ENCODE data around the gene TENT4A.
A peak's percentile ranks its signal among the peaks of the same experiment; 100 is the strongest.

Gene TENT4A

DNA sequence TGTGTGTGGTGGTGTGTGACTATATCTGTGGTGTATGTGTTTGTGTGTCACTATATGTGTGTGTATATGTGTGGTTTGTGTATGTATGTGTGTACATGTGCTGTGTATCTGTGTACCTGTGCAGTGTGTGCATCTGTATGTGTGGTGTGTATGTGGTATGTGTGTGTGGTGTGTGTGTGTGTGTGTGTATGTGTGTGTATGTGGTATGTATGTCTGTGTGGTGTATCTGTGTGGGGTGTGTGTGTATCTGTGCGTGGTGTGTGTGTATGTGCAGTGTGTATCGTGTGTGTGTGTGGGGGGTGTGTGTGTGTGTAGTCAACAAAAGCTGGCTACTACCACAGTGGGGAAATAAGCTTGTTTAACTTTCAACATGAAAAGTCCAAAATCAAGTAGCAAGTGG, 31.6 kb upstream of the TENT4A start:
- H2AFZ ChIP-seq (ENCODE audit: insufficient read depth, low read length, poor library complexity), result no peak overlapping the region
- no peak overlapping the region for H3K27ac ChIP-seq (ENCODE audit: low read depth, low read length)
- H3K79me1 ChIP-seq (ENCODE audit: low read length), result no peaks in the 10 kb centered on the region
- H3K4me2 ChIP-seq (ENCODE audit: low read length), result no peak overlapping the region
- H4K8ac ChIP-seq (ENCODE audit: low read depth, low read length), result no peak overlapping the region
- H3K79me2 ChIP-seq (ENCODE audit: control insufficient read depth, insufficient read depth, low read length, poor library complexity), result no peaks in the 10 kb centered on the region
- H3K9me3 ChIP-seq (ENCODE audit: insufficient read depth, low read depth, low read length), result peaks cover 4% of the 10 kb centered on the region
- H3K4ac ChIP-seq (ENCODE audit: low read depth, low read length), result no peak overlapping the region
- no peaks in the 10 kb centered on the region for H3K36me3 ChIP-seq (ENCODE audit: control insufficient read depth in 1 of 2, insufficient read depth in 2 of 2, low read length in 2 of 2)
- H3K4me3 ChIP-seq (ENCODE audit: low read depth, low read length), result peak overlapping the region; percentile 37
- H3K9ac ChIP-seq (ENCODE audit: low read length), result no peak overlapping the region
- no peak overlapping the region for H2BK120ac ChIP-seq (ENCODE audit: insufficient read depth, low read length, poor library complexity)
- peak overlapping the region; percentile 54 for H3K23ac ChIP-seq (ENCODE audit: low read length)
- H3K14ac ChIP-seq (ENCODE audit: low read length), result no peak overlapping the region
- H2BK5ac ChIP-seq (ENCODE audit: low read depth, low read length, poor library complexity), result no peak overlapping the region
- no peak overlapping the region for H2BK12ac ChIP-seq (ENCODE audit: low read length)
- H3K4me1 ChIP-seq (ENCODE audit: control insufficient read depth in 1 of 2, insufficient read depth in 2 of 2, low read length in 2 of 2), result no peaks in the 10 kb centered on the region
- DNase-seq, result no peak
- H3K27me3 ChIP-seq (ENCODE audit: insufficient read depth, low read length), result no peaks in the 10 kb centered on the region
- no peak overlapping the region for H4K12ac ChIP-seq (ENCODE audit: low read depth, low read length)
- H4K91ac ChIP-seq (ENCODE audit: low read depth, low read length), result no peak overlapping the region
- no CpG with 5 or more reads among the region's 2 CpGs for WGBS (ENCODE audit: extremely low coverage, insufficient coverage, insufficient read length)
- H2AK5ac ChIP-seq (ENCODE audit: low read length), result no peak overlapping the region
- H3K18ac ChIP-seq (ENCODE audit: low read length), result no peak overlapping the region

DNA sequence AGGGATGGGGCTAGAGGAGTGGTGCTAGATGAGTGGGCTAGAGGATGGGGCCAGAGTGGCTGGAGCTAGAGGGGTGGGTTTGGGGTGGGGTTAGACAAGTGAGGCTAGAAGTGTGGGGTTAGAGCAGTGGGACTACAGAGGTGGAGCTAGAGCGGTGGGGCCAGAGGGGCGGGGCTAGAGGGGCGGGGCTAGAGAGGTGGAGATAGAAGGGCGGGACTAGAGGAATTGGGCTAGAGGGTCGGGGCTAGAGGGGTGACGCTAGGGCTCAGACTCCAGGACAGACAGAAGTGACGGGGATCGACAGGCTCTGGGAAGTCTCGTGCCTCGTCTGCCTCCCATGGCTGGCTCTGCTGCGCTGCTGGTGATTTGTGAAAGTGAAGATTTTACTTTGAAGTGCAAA, 31.0 kb upstream of the TENT4A start:
- Histone ChIP-seq H2BK120ac (ENCODE audit: insufficient read depth, low read length, poor library complexity) (no peak overlapping the region), H3K23ac (ENCODE audit: low read length) (no peak overlapping the region), H2BK5ac (ENCODE audit: low read depth, low read length, poor library complexity) (no peak overlapping the region), H2AK5ac (ENCODE audit: low read length) (no peak overlapping the region), H3K18ac (ENCODE audit: low read length) (no peak overlapping the region), H4K8ac (ENCODE audit: low read depth, low read length) (no peak overlapping the region), H2BK12ac (ENCODE audit: low read length) (no peak overlapping the region), H3K79me1 (ENCODE audit: low read length) (no peaks in the 10 kb centered on the region), H3K36me3 (ENCODE audit: control insufficient read depth in 1 of 2, insufficient read depth in 2 of 2, low read length in 2 of 2) (no peaks in the 10 kb centered on the region), H3K4me2 (ENCODE audit: low read length) (no peak overlapping the region), H3K27me3 (ENCODE audit: insufficient read depth, low read length) (no peaks in the 10 kb centered on the region), H3K27ac (ENCODE audit: low read depth, low read length) (no peak overlapping the region), H3K9ac (ENCODE audit: low read length) (no peak overlapping the region), H2AFZ (ENCODE audit: insufficient read depth, low read length, poor library complexity) (no peak overlapping the region), H3K4me3 (ENCODE audit: low read depth, low read length) (no peak overlapping the region), H3K14ac (ENCODE audit: low read length) (no peak overlapping the region), H3K4me1 (ENCODE audit: control insufficient read depth in 1 of 2, insufficient read depth in 2 of 2, low read length in 2 of 2) (peaks cover 0 to 2% of the 10 kb centered on the region in 2 experiments), H4K91ac (ENCODE audit: low read depth, low read length) (no peak overlapping the region), H3K4ac (ENCODE audit: low read depth, low read length) (no peak overlapping the region), H3K79me2 (ENCODE audit: control insufficient read depth, insufficient read depth, low read length, poor library complexity) (no peaks in the 10 kb centered on the region), H3K9me3 (ENCODE audit: insufficient read depth, low read depth, low read length) (peaks cover 4% of the 10 kb centered on the region), H4K12ac (ENCODE audit: low read depth, low read length) (no peak overlapping the region)
- no peak for DNase-seq
- no CpG with 5 or more reads among the region's 11 CpGs for WGBS (ENCODE audit: extremely low coverage, insufficient coverage, insufficient read length)

DNA sequence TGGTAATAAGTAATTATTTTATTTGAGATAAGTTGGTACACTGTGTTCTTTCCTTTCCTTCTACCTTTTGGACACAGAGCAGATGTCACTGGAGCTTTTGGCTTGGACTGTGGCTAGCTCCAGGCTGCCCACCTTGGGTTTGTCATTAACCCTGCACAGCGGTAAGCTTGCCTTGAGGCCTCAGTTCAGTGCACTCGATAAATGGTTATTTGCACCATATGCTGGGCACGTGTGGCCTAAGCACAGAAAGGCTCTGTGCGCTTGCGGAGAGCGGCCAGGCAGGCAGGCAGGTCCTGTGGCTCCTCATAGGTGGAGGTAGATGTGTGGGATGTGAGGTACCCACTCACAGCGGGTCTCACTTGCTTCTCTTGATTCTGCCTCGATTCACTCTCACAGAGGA, 30.0 kb upstream of the TENT4A start:
- Histone ChIP-seq H4K91ac (ENCODE audit: low read depth, low read length) (no peak overlapping the region), H4K8ac (ENCODE audit: low read depth, low read length) (no peak overlapping the region), H3K4ac (ENCODE audit: low read depth, low read length) (no peak overlapping the region), H2BK120ac (ENCODE audit: insufficient read depth, low read length, poor library complexity) (no peak overlapping the region), H2BK12ac (ENCODE audit: low read length) (no peak overlapping the region), H4K12ac (ENCODE audit: low read depth, low read length) (no peak overlapping the region), H3K18ac (ENCODE audit: low read length) (no peak overlapping the region), H3K79me1 (ENCODE audit: low read length) (no peaks in the 10 kb centered on the region), H3K23ac (ENCODE audit: low read length) (no peak overlapping the region), H2AK5ac (ENCODE audit: low read length) (no peak overlapping the region), H2AFZ (ENCODE audit: insufficient read depth, low read length, poor library complexity) (no peak overlapping the region), H3K4me2 (ENCODE audit: low read length) (no peak overlapping the region), H3K9me3 (ENCODE audit: insufficient read depth, low read depth, low read length) (peaks cover 4% of the 10 kb centered on the region), H3K27ac (ENCODE audit: low read depth, low read length) (no peak overlapping the region), H3K4me1 (ENCODE audit: control insufficient read depth in 1 of 2, insufficient read depth in 2 of 2, low read length in 2 of 2) (peaks cover 0 to 2% of the 10 kb centered on the region in 2 experiments), H3K9ac (ENCODE audit: low read length) (no peak overlapping the region), H3K36me3 (ENCODE audit: control insufficient read depth in 1 of 2, insufficient read depth in 2 of 2, low read length in 2 of 2) (no peaks in the 10 kb centered on the region), H3K4me3 (ENCODE audit: low read depth, low read length) (no peak overlapping the region), H3K14ac (ENCODE audit: low read length) (no peak overlapping the region), H2BK5ac (ENCODE audit: low read depth, low read length, poor library complexity) (no peak overlapping the region), H3K27me3 (ENCODE audit: insufficient read depth, low read length) (no peaks in the 10 kb centered on the region), H3K79me2 (ENCODE audit: control insufficient read depth, insufficient read depth, low read length, poor library complexity) (no peaks in the 10 kb centered on the region)
- WGBS (ENCODE audit: extremely low coverage, insufficient coverage, insufficient read length), result no CpG with 5 or more reads among the region's 8 CpGs
- DNase-seq, result no peak

DNA sequence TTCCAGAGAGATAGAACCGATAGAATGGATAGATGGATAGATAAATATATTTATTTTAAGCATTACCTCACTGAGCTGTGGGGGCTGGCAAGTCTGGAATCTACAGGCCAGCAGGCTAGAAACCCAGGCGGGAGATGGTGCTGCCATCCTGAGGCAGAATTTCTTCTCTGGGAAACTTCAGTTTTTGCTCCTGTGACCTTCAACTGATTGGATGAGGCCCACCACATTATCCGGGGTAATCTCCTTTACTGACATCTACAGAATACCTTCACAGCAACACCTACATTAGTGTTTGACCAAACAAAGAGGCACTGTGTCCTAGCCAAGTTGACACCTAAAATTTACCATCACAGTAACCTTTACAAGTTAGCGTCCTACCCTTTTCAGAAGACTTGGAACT, 29.2 kb upstream of the TENT4A start:
- no peak overlapping the region for H4K12ac ChIP-seq (ENCODE audit: low read depth, low read length)
- H3K9ac ChIP-seq (ENCODE audit: low read length), result no peak overlapping the region
- H2AFZ ChIP-seq (ENCODE audit: insufficient read depth, low read length, poor library complexity), result no peak overlapping the region
- H3K27ac ChIP-seq (ENCODE audit: low read depth, low read length), result no peak overlapping the region
- H3K18ac ChIP-seq (ENCODE audit: low read length), result no peak overlapping the region
- no peak overlapping the region for H4K91ac ChIP-seq (ENCODE audit: low read depth, low read length)
- H3K79me2 ChIP-seq (ENCODE audit: control insufficient read depth, insufficient read depth, low read length, poor library complexity), result no peaks in the 10 kb centered on the region
- H3K4me3 ChIP-seq (ENCODE audit: low read depth, low read length), result no peak overlapping the region
- no peaks in the 10 kb centered on the region for H3K36me3 ChIP-seq (ENCODE audit: control insufficient read depth in 1 of 2, insufficient read depth in 2 of 2, low read length in 2 of 2)
- DNase-seq, result no peak
- no peak overlapping the region for H4K8ac ChIP-seq (ENCODE audit: low read depth, low read length)
- no peak overlapping the region for H2BK12ac ChIP-seq (ENCODE audit: low read length)
- H3K4me2 ChIP-seq (ENCODE audit: low read length), result no peak overlapping the region
- H3K79me1 ChIP-seq (ENCODE audit: low read length), result no peaks in the 10 kb centered on the region
- no CpG with 5 or more reads among the region's 4 CpGs for WGBS (ENCODE audit: extremely low coverage, insufficient coverage, insufficient read length)
- no peak overlapping the region for H3K14ac ChIP-seq (ENCODE audit: low read length)
- H3K4me1 ChIP-seq (ENCODE audit: control insufficient read depth in 1 of 2, insufficient read depth in 2 of 2, low read length in 2 of 2), result peaks cover 0 to 2% of the 10 kb centered on the region in 2 experiments
- peaks cover 4% of the 10 kb centered on the region for H3K9me3 ChIP-seq (ENCODE audit: insufficient read depth, low read depth, low read length)
- no peak overlapping the region for H2BK120ac ChIP-seq (ENCODE audit: insufficient read depth, low read length, poor library complexity)
- no peak overlapping the region for H3K23ac ChIP-seq (ENCODE audit: low read length)
- no peaks in the 10 kb centered on the region for H3K27me3 ChIP-seq (ENCODE audit: insufficient read depth, low read length)
- no peak overlapping the region for H2AK5ac ChIP-seq (ENCODE audit: low read length)
- H2BK5ac ChIP-seq (ENCODE audit: low read depth, low read length, poor library complexity), result no peak overlapping the region
- no peak overlapping the region for H3K4ac ChIP-seq (ENCODE audit: low read depth, low read length)
